NCI-H146 treated with DMSO at 0.1 percent for 48 hours (cell line): Measurements from ENCODE around the gene LENG9.

Experiments
- DNase-seq: peaks from one replicate; lab custom pipeline; 2025; ENCODE audit not compliant: unreplicated experiment; lab: John Stamatoyannopoulos, UW

Gene LENG9

DNA sequence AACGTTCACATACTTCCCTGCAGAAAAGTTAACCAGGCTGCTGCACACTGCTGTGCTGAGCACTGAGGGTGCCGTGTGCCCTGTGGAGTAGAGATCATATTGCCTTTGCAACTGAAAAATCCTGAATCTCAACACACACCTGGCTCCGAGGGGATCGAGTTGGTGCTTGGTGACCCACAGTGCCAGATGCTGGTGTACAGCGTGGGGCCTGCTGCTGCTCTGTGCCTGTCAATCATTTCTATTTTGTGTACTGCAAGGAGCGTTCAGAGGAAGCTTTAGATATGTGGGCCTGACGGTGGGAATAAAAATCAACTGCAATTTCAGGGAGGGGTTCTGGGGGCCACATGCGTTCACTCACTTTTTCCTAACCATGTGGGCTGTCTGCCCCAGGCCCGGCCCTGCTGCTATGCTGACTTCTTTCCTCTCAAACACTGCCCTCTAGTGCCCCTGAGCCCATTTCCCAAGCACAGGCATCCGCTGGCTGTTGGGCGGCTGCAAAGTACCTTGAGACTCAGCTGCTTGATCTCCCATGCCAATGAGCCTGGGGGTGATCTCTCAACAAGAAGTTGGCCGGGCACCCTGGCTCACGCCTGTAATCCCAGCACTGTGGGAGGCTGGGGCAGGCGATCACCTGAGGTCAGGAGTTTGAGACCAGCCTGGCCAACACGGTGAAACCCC is 24.3 kb downstream of the LENG9 start:
- no peak for DNase-seq

DNA sequence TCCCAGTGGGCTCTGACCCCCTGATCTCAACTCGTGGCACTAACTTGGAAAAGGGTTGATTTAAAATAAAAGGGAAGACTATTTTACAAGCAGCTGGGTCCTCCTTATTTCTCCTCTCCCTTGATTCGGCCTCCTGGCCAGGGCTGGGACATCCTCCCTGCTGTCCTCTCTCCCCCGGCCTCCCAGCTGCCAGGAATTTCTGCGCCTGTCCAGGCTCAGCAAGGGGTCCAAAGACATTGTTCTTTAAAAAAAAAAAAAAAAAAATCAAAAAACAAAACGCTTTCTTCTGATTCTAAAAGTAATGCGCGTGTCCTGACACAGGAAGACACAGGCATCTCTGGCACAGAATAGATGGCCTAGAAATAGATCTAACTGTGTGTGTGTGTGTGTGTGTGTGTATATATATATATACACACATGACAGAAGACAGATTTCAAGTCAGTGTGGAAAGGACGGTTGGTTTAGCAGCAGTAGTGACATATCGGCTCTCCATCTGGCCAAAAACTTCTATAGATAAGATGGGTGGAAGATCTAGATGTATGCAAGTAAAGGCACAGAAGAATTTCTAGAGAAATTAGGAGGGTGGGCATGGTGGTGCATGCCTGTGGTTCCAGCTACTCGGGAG is 26.8 kb downstream of the LENG9 start:
- no peak for DNase-seq

DNA sequence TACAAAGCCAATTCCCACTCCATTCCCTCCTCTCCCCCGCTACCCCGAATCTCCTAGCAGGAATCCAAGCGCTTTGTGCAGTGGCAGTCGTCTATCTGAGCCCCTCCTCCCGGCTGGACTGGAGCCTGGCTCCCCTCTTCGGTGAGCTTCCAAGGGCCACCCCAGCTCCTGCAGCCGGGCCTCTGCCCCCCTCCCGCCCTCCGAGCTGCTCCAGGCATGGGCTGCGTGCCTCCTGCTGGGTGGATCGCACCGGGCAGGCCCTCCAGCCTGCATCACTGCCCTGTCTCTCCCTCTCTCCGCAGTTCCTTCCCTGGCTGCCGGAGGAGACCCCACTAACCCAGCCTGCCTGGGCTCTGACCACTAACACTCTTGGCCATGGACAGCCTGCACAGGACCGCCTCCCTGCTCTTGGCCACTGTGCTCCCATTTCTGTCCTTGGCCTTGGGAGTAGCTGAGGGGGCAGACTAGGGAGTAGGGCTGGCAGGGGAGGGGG is 27.5 kb downstream of the LENG9 start:
- DNase-seq, result no peak

DNA sequence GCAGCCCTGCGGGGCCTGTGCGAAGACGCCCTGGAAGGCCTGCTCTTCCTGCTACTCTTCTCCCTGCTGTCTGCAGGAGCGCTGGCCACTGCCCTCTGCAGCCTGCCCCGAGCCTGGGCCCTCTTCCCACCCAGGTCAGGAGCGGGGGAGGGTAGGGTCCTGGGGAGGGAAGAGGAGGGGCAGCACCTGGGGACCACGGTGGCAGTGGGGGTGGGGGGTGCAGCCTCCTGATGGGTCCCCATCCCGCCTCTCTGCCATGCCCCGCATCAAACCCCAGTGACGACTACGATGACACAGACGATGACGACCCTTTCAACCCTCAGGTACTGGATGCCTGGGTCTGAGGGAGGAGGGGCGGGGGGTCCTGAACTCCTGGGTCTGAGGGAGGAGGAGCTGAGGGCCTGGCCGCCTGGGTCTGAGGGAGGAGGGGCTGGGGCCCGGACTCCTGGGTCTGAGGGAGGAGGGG is 28.0 kb downstream of the LENG9 start:
- no peak for DNase-seq

DNA sequence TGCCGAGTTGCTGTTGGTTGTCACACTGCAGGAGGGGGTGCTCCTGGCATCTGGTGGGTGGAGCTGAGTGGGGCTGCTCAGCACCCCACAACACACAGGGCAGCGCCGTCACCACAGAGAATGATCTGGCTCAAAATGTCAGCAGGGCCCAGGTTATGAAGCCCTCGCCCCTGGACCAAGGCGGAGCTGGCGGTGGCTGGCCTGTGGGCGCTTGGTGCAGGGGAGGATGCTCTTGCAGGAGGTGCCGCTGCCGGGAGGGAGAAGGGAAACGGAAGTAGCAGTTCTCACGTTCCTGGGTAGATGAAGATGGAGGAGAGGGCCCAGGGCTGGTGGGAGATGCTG is 28.7 kb downstream of the LENG9 start:
- no peak for DNase-seq

DNA sequence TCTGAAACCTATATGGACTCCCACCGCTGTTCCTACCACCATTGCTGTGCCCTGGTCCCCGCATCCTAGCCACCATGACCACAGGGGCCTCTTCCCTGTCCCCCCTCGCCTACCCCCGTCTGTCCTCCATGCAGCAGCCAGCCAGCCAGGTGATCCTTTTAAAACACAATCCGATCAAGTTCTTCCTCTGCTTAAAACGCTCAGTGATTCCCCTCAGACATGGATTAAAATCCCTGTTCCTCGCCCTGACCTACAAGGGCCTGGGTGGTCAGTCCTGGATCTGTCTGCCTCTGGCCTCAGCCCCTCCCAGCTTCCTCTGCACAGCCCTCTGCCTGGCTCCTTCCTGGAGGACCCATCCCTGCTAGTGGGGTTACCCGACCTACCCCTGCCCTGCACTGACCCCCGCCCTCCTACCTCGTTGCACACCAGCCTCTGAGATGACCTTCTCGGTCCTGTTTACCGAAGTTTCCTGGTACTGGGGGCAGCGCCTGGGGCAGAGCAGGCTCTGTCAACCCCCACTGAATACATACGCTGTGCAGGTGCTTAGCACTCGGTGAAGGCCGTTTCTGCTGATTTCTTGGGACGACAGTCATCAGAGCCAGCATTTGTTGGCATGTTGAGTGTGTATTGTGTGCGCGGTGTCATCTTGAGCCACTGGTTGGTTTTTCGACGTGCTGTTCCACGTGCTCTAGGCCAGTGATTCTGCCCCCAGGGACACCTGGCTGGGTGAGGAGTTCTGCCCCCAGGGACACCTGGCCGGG is 29.3 kb downstream of the LENG9 start:
- DNase-seq, result no peak

DNA sequence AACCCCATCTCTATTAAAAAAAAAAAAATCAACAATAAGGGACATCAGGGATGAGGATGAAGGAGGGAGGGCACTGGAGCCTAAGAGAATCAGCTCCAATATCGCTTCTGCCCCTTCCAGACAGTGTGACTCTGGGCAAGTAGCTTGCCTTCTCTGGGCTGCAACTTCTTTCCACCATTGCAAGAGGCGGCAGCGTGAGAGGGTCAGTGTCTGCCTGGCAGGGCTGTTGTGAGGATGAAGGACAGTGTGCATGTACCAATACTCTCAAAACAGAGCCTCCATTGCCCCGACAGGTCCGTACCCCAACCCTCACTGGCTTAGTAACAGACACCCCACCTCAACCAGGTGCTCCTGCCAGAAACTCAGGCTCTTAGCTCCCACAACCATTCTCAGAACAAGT is 29.9 kb downstream of the LENG9 start:
- DNase-seq, result no peak

DNA sequence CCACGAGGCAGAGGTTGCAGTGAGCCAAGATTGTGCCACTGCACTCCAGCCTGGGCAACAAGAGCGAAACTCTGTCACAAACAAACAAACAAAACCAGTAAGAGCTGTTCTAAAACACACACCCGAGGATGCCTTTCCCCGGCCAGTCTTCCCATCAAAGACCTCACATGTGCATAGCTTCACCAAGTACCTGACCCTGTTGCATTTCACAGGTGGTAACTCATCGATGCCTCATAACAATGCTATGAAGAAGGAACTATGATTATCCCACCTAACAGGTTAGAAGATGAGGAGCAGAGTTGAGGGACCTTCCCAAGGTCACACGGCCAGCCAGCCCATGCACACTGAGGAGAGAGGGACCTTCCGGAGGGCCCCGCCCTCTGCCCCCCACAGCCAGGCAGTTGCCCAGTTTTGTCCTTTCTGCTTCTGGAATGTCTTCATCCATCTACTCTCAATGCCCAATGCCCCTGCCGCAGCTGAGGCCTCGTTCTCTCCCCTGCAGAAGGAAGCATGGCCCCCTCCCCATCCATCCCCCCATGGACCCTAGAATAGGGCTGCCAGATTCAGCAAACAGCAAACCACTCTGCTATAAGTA is 31.3 kb downstream of the LENG9 start:
- no peak for DNase-seq

DNA sequence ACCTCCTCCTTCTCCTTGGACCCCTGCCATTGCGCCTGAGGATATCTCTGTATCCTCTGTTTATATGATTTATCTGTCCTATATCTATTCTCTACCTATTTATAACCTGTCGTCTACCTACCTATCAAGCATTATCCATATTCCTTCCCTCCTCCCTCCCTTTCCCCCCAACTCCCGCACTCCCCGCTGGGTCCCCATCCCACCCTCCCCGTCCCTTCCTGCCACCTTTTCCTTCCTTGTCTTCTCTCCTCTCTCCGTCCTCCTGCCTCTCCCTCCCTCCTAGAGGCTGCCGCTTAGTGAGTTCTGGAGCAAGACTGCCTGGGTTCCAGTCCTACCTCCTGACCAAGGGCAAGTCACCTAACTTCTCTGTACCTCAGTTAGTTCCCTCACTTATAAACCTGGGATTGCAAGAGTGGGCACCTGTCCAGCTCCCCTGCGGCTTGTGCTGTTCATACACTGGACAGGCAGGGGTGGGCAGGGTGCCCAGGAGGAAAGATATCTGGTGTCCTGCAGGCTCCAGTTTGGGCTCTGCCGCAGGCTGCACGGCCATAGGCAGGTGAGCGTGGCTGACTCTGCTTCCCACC is 32.2 kb downstream of the LENG9 start:
- no peak for DNase-seq

DNA sequence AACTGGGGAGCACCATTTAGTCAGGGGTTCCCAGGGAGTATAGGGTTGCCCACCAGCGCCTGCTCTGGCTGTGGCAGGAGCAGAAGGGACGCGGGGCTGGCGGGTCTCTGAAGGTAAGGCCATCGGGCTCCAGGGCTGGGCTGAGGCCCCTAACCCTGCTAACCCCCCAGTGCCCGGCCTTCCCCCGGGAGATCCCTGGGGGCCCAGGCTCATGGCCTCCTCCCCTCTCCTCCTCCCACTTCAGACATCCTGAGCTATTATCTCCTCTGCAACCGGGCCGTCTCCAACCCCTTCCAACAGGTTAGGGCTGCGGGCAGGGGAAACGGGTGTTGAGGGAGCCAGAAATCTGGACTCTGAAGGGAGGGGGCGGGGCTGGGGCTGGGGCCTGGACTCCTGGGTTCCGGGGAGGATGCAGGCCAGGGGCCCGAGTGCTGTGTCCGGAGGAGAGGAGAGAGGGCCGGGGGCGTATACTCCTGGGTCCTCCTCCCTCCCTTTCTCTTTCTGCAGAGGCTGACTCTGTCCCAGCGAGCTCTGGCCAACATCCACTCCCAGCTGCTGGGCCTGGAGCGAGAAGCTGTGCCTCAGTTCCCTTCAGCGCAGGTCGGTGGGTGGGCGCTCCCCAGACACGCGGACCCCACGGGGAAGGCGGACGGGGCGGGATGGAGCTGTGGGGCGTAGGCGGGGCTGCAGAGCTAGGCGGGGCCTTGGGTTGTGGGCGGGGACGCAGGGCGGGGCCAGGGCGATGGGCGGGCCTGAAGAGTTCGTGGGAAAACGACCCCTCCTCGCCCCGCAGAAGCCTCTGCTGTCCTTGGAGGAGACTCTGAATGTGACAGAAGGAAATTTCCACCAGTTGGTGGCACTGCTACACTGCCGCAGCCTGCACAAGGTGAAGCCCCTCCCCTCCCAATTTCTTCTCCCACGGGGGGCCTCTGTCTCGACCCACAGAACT is 33.0 kb downstream of the LENG9 start:
- no peak for DNase-seq

DNA sequence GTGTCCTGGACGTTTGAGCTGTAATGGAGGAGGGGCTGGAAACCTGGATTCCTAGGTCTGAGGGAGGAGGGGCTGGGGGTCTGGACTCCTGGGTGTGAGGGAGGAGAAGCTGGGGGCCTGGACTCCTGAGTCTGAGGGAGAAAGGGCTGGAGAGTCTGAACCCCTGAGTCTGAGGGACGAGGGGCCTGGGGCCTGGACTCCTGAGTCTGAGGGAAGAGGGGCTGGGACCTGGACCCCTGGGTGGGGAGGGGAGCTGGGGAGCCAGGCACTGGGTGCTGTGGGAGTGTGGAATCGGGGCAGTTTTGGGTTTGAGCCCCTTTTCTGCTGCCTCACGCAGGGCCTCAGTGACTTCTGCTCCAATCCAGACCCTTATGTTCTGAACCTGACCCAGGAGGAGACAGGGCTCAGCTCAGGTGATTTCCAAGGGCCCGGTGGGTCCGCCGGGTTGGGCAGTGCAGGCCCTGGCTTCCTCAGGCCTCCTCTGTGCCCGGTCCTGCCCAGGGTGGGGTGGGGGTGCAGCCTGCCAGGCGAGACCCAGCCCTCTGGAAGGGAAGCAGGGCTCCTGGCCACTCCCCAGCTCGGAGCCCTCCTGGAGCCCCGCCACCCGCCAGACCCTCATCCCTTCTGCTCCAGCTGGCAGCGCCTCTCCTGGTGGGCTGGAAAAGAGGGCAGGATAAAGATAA is 33.9 kb downstream of the LENG9 start:
- no peak for DNase-seq

DNA sequence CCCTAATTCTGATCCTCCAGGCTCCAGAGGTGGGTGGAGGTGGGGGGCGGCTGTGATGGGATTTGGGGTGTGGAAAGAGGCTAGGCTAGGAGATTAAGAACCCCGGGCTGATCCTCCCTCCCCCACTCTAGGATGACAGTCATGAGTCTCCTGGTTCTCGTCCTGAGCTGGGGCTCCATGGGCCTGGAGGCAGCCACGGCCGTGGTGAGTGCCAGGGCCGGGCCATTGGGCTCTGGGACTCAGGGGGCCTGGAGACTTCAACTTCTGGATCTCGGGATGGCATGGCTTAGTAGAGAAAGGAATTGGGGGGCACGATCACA is 34.4 kb downstream of the LENG9 start:
- DNase-seq, result no peak

DNA sequence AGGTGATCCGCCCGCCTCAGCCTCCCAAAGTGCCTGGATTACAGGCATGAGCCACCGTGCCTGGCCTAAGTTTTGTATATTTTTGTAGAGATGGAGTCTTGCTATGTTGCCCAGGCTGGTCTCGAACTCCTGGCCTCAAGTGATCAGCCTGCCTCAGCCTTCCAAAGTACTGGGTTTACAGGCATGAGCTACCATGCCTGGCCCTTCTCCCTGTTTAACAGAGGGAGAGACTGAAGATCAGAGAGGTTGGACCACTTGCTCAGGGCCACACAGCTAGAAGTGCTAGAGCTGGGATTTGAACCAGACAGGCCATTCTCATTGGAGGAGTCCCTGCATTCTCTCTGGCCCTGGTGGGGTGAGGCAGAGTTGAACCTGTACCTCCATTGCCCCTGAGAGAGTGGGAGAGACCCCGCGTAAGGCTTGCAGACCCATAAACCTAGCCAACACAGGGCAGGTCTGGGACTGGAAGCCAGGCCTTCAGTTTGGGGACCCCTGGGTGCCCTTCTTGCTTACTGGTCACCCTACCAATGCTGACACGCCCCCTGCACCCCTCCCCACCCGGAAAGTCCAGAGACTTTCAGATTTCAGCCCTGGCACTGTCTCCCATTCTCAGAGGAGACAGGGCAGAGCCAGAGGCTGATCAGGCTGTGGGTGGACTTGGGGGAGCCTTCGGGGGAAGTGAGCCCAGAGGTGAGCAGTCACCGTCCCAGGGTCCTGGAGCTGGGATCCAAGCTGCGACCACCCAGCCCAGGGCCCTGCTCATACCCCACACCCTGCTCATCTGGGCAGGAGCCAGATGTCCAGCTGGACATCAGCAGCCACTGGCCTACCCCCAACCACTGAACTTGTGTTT is 35.0 kb downstream of the LENG9 start:
- no peak for DNase-seq

DNA sequence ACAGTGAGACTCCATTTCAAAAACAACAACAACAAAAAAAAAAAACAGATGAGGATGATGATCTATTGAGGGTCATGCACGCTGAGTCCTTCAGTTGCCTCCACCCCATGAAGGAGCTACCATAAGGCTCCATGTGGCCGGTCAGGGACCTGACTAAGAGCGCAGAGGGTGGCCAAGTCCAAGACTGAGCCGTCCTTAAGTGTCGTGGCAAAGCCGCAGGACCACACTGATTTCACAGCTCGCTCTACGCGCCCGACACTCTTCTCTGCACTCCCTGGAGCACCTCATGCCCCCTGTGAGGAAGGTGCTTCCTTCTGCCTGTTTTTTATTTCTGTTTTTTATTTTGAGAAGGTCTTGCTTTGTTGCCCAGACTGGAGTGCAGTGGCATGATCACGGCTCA is 36.0 kb downstream of the LENG9 start:
- no peak for DNase-seq

DNA sequence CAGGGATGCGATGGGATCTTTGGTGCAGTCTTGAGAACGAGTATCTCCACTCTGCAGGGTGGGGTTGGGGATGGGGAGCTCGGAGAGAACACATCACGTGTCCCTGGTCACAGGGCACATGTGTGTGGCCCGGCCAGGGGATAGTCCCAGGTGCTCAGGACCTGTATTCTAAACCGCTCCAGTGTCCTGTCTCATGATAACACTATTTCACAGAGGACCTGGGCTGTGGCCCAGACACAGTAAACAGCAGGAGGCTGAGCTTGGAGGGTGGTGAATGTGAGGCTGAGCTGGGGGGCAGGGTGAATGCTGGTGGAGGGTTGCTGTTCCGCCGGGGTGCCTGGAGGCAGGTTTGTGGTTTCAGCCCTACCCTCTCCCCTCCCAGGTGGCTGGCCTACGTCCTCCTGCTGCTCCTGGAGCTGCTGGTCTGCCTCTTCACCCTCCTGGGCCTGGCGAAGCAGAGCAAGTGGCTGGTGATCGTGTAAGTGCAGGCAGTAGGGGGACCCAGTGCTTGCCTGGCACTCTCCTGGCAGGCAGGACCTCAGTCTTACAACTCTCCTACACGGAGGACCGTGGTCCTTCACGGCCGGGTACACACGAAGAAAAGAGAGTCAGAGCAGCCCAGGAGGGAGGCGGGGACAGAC is 37.2 kb downstream of the LENG9 start:
- no peak for DNase-seq

DNA sequence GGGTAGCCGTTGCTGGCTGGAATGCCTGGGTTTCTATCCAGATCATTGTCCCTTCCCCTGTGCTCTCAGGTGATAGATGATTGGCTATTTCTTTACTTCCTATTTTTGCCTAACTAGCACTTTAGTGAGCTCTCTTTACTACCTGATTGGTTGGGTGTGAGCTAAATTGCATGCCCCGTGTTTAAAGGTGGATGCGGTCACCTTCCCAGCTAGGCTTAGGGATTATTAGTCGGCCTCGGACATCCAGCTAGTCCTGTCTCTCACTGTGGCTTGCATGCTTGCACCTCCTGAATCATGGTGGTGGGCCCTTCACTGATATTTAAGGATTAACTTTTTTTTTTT is 38.2 kb downstream of the LENG9 start:
- DNase-seq, result no peak

DNA sequence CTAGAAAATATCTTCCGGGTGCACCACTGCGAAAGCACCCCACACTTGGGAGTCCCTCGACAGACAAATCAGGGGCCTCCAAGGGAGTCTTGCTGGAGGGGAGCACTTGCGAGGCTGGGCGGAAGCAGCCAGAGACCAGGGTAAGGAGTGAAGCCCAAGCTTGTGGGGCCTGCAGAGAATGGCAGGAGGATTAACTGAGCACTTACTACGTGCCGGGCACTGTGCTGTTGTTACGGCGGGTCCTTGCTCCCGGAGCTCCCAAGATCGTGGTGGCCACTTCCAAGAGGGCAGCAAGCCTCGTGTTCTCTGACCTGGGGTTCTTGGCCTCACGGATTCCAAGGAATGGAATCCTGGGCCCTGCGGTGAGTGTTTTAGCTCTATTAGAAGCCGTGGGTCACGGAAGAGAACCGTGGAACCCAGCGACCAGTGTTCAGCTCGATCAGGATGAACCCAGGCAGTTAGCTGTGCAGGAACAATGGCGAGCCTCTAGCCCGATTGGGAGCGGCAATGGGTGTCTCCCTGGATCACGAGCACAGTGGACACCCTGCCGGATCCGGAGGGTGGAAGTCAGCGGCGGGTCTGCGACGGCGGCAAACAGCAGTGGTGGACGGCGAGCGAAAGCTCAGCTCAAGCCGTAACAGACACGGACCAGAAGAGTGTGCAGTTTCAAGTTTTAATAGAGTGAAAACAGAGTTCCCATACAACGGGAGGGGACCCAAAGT is 38.8 kb downstream of the LENG9 start:
- DNase-seq, result no peak

DNA sequence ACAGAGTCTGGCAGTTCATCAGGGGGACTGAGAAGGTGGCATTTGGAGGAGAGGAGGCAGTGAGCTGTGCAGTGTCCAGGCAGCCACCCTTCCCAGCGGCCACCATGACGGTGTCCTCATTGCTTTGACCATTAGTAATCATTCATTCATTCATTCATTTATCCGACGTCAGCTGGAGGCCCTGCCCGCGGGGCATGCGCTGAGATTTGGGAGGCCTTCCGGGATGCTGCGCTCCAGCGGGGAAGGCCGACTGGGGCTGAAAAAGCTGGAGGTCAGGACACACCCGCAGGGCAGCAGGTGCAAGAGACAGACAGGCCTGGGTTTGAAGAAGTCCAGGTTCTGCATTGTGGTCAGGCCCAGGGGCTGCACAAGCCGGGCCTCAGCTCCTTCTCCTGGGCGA is 39.4 kb downstream of the LENG9 start:
- DNase-seq, result no peak
